ENCODE measurements around the gene SUPT4H1.
"Not testable (repeated sequence)": the region's sequence is repeated elsewhere in the genome, so short reads cannot be mapped to it uniquely, and the experiment has no call there.

The SUPT4H1 gene

GRCh38 chr17:58357312-58358297 lies 5.6 kb upstream of the SUPT4H1 start:
- Mint-ChIP-seq H3K27me3 (no peaks in the 10 kb centered on the region), H3K4me1 (peaks cover 19% of the 10 kb centered on the region), H3K36me3 (peaks cover 4% of the 10 kb centered on the region), H3K9me3 (no peaks in the 10 kb centered on the region), H3K27ac (no peak overlapping the region), H3K4me3 (no peak overlapping the region)

DNA sequence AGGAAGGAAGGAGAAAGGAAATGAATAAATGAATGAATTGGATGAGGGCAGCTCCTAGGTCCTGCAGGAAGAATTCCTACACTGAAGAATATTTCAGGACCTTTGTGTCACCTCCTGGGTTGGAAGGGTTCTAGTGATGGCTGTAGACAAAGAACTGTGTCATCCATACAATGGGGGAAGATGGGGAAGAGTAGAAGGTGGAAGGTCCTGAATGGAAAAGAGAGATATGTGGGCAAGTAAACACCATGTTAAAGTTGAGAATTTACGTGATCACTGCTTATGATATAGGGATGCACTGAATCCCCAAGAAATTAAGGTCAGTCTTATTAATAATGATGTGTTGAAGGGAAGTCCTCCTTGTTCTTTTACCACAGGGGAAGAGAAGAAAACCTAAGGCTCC lies 4.2 kb upstream of the SUPT4H1 start:
- Mint-ChIP-seq H3K27me3 (no peaks in the 10 kb centered on the region), H3K9me3 (no peaks in the 10 kb centered on the region), H3K36me3 (peaks cover 8% of the 10 kb centered on the region), H3K4me3 (no peak overlapping the region), H3K4me1 (peaks cover 26% of the 10 kb centered on the region), H3K27ac (no peak overlapping the region)

DNA sequence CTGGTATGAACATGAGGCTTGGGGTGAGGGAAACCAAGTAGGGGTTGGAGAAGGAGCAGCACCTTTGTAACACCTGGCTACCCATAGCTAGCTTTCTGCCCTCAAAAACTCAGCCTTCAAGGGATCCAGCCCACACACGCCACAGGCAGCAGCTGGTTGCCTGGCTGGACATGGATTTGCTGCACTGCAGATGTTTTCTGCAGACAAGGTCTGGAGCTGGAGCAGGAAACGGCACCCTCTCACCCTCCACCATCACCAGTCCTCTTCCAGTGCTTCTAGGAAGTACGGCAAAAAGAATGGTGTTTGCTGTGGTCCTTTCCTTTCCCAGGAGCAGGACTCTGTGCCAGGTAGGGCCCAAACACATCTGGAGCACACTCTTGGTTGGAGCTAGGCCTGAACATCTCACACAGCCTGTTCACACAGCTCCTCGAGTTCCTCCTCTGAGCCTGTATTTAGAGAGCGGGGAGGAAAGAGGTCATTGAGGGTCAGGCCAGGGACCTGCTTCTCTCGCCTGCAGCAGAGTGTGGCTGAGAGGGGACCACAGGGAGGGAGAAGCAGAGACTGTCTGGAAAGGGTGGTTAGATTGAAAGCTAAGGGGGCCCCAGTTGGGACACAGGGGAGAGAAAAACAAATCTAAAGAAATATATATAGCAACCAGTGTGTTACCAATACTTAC lies 2.7 kb upstream of the SUPT4H1 start:
- Mint-ChIP-seq H3K4me3 (no peak overlapping the region), H3K4me1 (peaks cover 34% of the 10 kb centered on the region), H3K27ac (peak overlapping the region; percentile 63)

GRCh38 chr17:58353389-58353825 lies 1.4 kb upstream of the SUPT4H1 start:
- Mint-ChIP-seq H3K4me1 (peaks cover 44% of the 10 kb centered on the region), H3K27ac (peak overlapping the region; percentile 94), H3K27me3 (no peaks in the 10 kb centered on the region), H3K4me3 (peak overlapping the region; percentile 100), H3K36me3 (peaks cover 18% of the 10 kb centered on the region), H3K9me3 (no peaks in the 10 kb centered on the region)

More for the DNA sequence above, 2.7 kb upstream of the SUPT4H1 start:
- no peaks in the 10 kb centered on the region for H3K9me3 Mint-ChIP-seq
- no peaks in the 10 kb centered on the region for H3K27me3 Mint-ChIP-seq
- H3K36me3 Mint-ChIP-seq: peaks cover 9% of the 10 kb centered on the region

DNA sequence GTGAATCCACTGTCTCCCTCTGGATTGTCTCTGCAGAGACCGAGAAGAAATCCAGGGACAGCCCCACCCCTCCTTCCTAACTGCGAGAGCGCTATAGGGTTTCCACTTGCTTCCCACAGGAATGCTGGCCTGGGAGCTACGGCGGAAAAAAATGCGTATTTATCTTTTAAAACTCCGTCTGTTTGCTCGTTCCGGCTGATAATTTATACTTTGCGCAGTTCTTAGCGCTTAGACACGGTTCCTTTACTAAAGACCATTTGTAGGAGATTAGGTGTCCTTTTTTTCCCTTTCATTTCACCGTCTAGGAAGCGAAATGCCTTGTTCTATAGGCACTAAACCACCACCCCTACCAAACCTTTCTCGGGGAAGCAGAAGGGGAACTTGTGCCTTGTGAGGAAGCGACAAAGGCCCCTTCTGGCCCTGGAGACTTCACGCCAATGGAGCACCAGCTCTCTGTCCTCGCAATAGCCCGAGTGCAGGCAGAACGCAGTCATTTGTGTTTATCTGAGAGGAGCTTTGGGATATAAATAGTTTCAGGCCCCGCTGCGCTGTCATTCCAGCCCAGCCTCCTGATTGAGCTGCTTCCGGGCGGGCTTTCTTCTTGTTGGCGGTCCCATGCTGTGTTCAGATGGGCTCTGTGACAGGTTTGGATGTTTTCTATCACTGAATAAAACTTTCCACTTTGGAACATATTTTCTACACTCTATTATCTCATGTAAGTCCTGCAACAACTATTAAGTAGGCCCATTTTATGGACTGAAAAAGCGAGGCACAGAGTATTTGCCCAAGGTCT lies 791 bp upstream of the SUPT4H1 start:
- H3K27me3 Mint-ChIP-seq: no peaks in the 10 kb centered on the region
- peaks cover 18% of the 10 kb centered on the region for H3K36me3 Mint-ChIP-seq
- H3K4me1 Mint-ChIP-seq: peaks cover 50% of the 10 kb centered on the region
- H3K9me3 Mint-ChIP-seq: no peaks in the 10 kb centered on the region
- peak overlapping the region; percentile 94 for H3K27ac Mint-ChIP-seq
- peak overlapping the region; percentile 100 for H3K4me3 Mint-ChIP-seq

DNA sequence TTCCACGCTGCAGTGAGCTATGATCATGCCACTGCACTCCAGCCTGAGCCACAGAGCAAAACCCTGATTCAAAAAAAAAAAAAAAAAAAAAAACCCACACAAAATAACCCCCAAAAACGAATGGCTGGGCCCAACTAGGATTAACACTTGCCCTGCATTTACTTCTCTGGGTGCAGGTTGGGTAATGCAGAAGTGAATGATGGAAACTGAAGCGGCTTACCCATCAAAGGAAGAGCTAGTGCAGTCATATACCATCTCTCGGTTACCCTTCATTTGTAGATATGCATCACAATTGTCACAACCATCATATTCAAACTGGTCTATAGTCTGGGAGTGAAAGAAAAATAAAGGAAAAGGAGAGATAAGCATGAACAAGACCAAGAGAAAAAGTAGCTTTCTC lies 819 bp downstream of the SUPT4H1 start:
- Mint-ChIP-seq H3K4me1 (peaks cover 66% of the 10 kb centered on the region), H3K4me3 (peak overlapping the region; percentile 100), H3K9me3 (no peaks in the 10 kb centered on the region), H3K36me3 (peaks cover 22% of the 10 kb centered on the region), H3K27me3 (no peaks in the 10 kb centered on the region), H3K27ac (peak overlapping the region; percentile 99)

DNA sequence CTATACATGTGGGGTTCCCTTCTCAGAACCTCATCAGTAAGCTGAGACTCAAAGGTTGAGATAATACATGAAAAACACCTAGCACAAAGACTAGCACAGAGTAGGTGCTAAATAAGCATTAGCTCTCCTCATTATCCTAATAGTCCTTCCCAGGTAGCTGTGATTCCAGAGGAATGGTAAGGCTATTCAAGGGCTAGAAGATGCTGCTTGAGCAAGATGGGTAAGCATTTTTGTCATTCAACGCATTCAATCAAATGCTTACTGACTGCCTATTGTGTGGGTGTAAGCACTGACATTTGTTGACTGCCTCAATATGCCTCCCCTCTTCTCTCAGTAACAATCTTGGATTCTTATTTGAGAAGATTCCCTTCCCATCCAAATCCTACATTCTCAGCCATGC lies 4.0 kb downstream of the SUPT4H1 start:
- peak overlapping the region; percentile 45 for H3K4me3 Mint-ChIP-seq

GRCh38 chr17:58345500-58345899 lies 6.5 kb downstream of the SUPT4H1 start:
- peaks cover 85% of the 10 kb centered on the region for H3K4me1 Mint-ChIP-seq
- H3K36me3 Mint-ChIP-seq: peaks cover 20% of the 10 kb centered on the region
- H3K27me3 Mint-ChIP-seq: no peaks in the 10 kb centered on the region
- H3K27ac Mint-ChIP-seq: peak overlapping the region; percentile 95
- peak overlapping the region; percentile 89 for H3K4me3 Mint-ChIP-seq
- no peaks in the 10 kb centered on the region for H3K9me3 Mint-ChIP-seq

More for the DNA sequence above, 4.0 kb downstream of the SUPT4H1 start:
- H3K27me3 Mint-ChIP-seq: no peaks in the 10 kb centered on the region
- peaks cover 20% of the 10 kb centered on the region for H3K36me3 Mint-ChIP-seq
- peak overlapping the region; percentile 87 for H3K27ac Mint-ChIP-seq
- H3K4me1 Mint-ChIP-seq: peaks cover 76% of the 10 kb centered on the region
- no peaks in the 10 kb centered on the region for H3K9me3 Mint-ChIP-seq

GRCh38 chr17:58344791-58345157 lies 7.2 kb downstream of the SUPT4H1 start:
- Mint-ChIP-seq H3K4me1 (peaks cover 90% of the 10 kb centered on the region), H3K9me3 (no peaks in the 10 kb centered on the region), H3K36me3 (peaks cover 24% of the 10 kb centered on the region), H3K27me3 (no peaks in the 10 kb centered on the region), H3K27ac (peak overlapping the region; percentile 95), H3K4me3 (peak overlapping the region; percentile 89)

- H3K4me1 Mint-ChIP-seq: peaks cover 84% of the 10 kb centered on the region
- H3K4me3 Mint-ChIP-seq: peak overlapping the region; percentile 89
- H3K27me3 Mint-ChIP-seq: no peaks in the 10 kb centered on the region
- H3K9me3 Mint-ChIP-seq: no peaks in the 10 kb centered on the region
- peak overlapping the region; percentile 95 for H3K27ac Mint-ChIP-seq
- peaks cover 22% of the 10 kb centered on the region for H3K36me3 Mint-ChIP-seq
Measured at GRCh38 chr17:58344047-58344790, 7.8 kb downstream of the SUPT4H1 start.

DNA sequence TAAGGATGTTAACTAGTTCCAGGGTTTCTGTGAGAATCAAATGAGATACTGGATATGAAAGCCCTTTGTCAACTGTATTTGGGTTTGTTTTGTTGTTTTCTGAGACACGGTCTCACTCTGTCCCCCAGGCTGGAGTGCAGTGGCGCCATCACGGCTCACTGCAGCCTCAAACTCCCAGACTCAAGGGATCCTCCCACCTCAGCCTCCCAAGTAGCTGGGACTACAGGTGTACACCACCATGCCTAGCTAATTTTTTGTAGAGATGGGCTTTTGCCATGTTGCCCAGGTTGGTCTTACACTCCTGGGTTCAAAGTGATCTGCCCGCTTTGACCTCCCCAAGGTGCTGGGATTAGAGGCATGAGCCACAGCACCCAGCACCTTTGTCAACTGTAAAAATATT lies 8.9 kb downstream of the SUPT4H1 start:
- Mint-ChIP-seq H3K27me3 (no peaks in the 10 kb centered on the region), H3K4me1 (peaks cover 82% of the 10 kb centered on the region), H3K27ac (peak overlapping the region; percentile 95), H3K9me3 (no peaks in the 10 kb centered on the region), H3K36me3 (peaks cover 17% of the 10 kb centered on the region), H3K4me3 (peak overlapping the region; percentile 89)

GRCh38 chr17:58341861-58342475 lies 10.0 kb downstream of the SUPT4H1 start:
- Mint-ChIP-seq H3K4me1 (peaks cover 78% of the 10 kb centered on the region), H3K27ac (peak overlapping the region; percentile 95), H3K27me3 (no peaks in the 10 kb centered on the region), H3K9me3 (no peaks in the 10 kb centered on the region), H3K36me3 (peaks cover 14% of the 10 kb centered on the region), H3K4me3 (peak overlapping the region; percentile 89)

GRCh38 chr17:58341136-58341860 lies 10.7 kb downstream of the SUPT4H1 start:
- Mint-ChIP-seq H3K36me3 (peaks cover 13% of the 10 kb centered on the region), H3K4me3 (peak overlapping the region; percentile 89), H3K4me1 (peaks cover 78% of the 10 kb centered on the region), H3K27ac (peak overlapping the region; percentile 98)
- H3K9me3 Mint-ChIP-seq, H3K27me3 Mint-ChIP-seq: not testable (repeated sequence)

DNA sequence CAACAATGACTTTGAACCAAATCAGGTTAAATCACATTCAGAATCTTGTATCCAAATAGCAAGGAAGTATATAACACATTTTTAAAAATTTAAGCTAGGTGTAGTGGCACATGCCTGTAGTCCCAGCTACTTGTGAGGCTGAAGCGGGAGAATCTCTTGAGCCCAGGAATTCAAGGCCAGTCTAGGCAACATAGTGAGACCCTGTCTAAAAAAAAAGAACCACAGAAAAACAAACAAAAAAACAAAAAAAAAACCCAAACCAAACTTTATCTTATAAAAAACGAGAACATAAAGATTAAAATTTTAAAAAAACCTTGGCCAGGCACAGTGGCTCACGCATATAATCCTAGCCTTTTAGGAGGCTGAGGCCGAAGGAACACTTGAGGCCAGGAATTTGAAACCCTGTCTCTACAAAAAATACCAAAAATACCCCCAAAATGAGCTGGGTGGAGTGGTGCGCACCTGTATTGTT lies 11.6 kb downstream of the SUPT4H1 start:
- H3K4me1 Mint-ChIP-seq: peaks cover 78% of the 10 kb centered on the region
- H3K4me3 Mint-ChIP-seq: peak overlapping the region; percentile 89
- peaks cover 13% of the 10 kb centered on the region for H3K36me3 Mint-ChIP-seq
- H3K27me3 Mint-ChIP-seq: no peaks in the 10 kb centered on the region
- peak overlapping the region; percentile 98 for H3K27ac Mint-ChIP-seq
- no peaks in the 10 kb centered on the region for H3K9me3 Mint-ChIP-seq
